Measurements from ENCODE around the gene VSTM4.

VSTM4 gene

GRCh38 chr10:49113741-49114141, 1.6 kb downstream of the VSTM4 start:
- H3K4me3 ChIP-seq (ENCODE audit: low read length) = no peak overlapping the region
- TF ChIP-seq, protein P1, sequence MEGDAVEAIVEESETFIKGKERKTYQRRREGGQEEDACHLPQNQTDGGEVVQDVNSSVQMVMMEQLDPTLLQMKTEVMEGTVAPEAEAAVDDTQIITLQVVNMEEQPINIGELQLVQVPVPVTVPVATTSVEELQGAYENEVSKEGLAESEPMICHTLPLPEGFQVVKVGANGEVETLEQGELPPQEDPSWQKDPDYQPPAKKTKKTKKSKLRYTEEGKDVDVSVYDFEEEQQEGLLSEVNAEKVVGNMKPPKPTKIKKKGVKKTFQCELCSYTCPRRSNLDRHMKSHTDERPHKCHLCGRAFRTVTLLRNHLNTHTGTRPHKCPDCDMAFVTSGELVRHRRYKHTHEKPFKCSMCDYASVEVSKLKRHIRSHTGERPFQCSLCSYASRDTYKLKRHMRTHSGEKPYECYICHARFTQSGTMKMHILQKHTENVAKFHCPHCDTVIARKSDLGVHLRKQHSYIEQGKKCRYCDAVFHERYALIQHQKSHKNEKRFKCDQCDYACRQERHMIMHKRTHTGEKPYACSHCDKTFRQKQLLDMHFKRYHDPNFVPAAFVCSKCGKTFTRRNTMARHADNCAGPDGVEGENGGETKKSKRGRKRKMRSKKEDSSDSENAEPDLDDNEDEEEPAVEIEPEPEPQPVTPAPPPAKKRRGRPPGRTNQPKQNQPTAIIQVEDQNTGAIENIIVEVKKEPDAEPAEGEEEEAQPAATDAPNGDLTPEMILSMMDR (IDR thresholded peaks at IDR 0.05; ENCODE audit: insufficient read depth, low read depth, low read length, missing control alignments) = no peak
- no peak for DNase-seq (ENCODE audit: low read depth)

GRCh38 chr10:49112851-49113250, 2.5 kb downstream of the VSTM4 start:
- TF ChIP-seq, protein P1 (IDR thresholded peaks at IDR 0.05; ENCODE audit: insufficient read depth, low read depth, low read length, missing control alignments) = no peak
- no peak for DNase-seq (ENCODE audit: low read depth)
- H3K4me3 ChIP-seq (ENCODE audit: low read length) = no peak overlapping the region

DNA sequence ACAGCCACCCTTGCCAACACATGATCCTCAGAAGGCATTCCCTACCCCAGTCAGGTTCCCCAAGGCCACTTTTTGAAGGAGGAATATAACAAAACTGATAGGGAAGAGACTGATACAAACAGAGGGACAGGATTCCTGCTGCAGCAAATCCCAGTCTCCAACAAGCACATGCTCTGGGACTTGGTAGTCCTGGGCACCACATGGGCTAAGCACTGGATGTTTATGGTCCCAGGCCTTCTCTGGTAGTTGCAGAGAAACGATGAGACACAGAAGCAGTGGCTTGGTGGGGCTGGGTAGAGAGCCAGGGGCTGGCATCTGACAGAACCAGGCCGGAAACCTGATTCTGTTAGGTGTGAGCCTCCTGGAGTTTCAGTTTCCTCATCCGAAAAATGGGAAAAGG, 3.2 kb downstream of the VSTM4 start:
- TF ChIP-seq, protein P1 (IDR thresholded peaks at IDR 0.05; ENCODE audit: insufficient read depth, low read depth, low read length, missing control alignments) = no peak

DNA sequence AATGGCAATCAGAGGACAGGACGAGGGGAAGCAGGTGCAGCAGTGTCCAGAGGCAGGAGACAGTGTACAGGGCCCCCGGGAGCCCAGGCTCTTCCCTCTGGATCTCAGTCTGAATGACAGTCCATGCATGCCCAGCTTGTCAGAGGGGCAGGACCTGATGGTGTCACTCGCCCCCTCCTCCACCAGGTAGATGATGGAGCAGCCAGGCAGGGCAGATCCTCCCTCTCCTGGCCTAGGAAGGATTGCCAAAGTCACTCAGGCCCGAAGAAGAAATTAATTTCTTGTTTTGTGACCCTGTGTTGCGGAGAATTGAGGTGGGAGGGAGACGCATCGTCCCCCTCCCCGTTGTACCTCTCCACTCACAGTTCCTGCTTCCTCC, 4.0 kb downstream of the VSTM4 start:
- DNase-seq (ENCODE audit: low read depth) = no peak
- TF ChIP-seq, protein P1 (IDR thresholded peaks at IDR 0.05; ENCODE audit: insufficient read depth, low read depth, low read length, missing control alignments) = no peak

More for the DNA sequence above, 3.2 kb downstream of the VSTM4 start:
- DNase-seq (ENCODE audit: low read depth) = no peak
- H3K4me3 ChIP-seq (ENCODE audit: low read length) = no peak overlapping the region

DNA sequence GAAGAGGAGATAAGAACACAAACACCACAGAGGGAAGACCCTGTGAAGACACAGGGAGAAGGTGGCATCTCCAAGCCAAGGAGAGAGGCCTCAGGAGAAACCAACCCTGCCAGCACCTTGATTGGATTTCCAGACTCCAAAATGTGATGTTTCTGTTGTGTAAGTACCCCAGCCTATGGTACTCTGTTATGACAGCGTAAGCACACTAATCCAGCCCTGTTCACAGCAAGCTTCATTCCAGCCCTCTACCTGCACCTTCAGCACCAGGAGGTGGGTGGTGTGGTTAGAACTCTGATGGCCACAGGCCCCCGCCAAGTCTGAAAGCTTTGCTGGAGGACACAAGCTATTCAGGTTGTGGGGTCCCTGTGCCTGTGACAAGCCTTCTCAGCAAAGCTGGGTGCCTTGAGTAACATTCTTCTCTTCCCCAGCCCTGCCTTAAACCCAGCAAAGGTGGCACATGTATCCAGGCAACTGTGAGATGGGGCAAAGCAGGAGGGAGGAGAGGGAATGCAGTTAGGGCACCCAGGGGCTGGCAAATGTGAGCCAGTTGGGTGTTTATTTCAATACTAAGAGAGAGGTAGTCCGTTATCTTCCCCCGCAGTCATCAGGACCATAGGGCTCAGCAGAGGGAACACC, 4.5 kb downstream of the VSTM4 start:
- TF ChIP-seq, protein P1 (IDR thresholded peaks at IDR 0.05; ENCODE audit: insufficient read depth, low read depth, low read length, missing control alignments) = no peak
- no peak overlapping the region for H3K4me3 ChIP-seq (ENCODE audit: low read length)
- no peak for DNase-seq (ENCODE audit: low read depth)

More for the DNA sequence above, 4.0 kb downstream of the VSTM4 start:
- no peak overlapping the region for H3K4me3 ChIP-seq (ENCODE audit: low read length)

GRCh38 chr10:49109669-49110340, 5.5 kb downstream of the VSTM4 start:
- TF ChIP-seq, protein P1 (IDR thresholded peaks at IDR 0.05; ENCODE audit: insufficient read depth, low read depth, low read length, missing control alignments) = no peak
- no peak overlapping the region for H3K4me3 ChIP-seq (ENCODE audit: low read length)
- no peak for DNase-seq (ENCODE audit: low read depth)

GRCh38 chr10:49108656-49109055, 6.7 kb downstream of the VSTM4 start:
- H3K4me3 ChIP-seq (ENCODE audit: low read length) = no peak overlapping the region
- no peak for DNase-seq (ENCODE audit: low read depth)
- TF ChIP-seq, protein P1 (IDR thresholded peaks at IDR 0.05; ENCODE audit: insufficient read depth, low read depth, low read length, missing control alignments) = no peak
